ENCODE data around the gene BAZ1B. TPM values are rescaled to one million over a fixed set of nuclear protein-coding genes. Genes with fewer than 3 reads are reported as not detected.
A peak's percentile ranks its signal among the peaks of the same experiment; 100 is the strongest.

The BAZ1B gene
- total RNA-seq, 4 donors from 2014 or later, result 31.2 to 47.0 (median 42.0) TPM

- H3K4me3 ChIP-seq, result no peak overlapping the region
- no peaks in the 10 kb centered on the region for H3K9me3 ChIP-seq
- TF ChIP-seq CTCF (IDR thresholded peaks at IDR 0.05 in 4 of 5, conservative IDR thresholded peaks at IDR 0.05 in 1 of 5), result no peak
- no peak for TF ChIP-seq POLR2A (IDR thresholded peaks at IDR 0.05)
- in situ Hi-C loops (cut with MboI; ENCODE audit: low sequenced_read_pairs in 4 of 4), result no loop called here
- H3K27me3 ChIP-seq, result no peaks in the 10 kb centered on the region
- peak overlapping the region in 2 of 4 donors; percentile 19 to 97 for H3K27ac ChIP-seq
- DNase-seq (no peak), ATAC-seq (no peak)
- H3K4me1 ChIP-seq, result peaks cover 38 to 43% of the 10 kb centered on the region in 2 donors
- intact Hi-C loops (cut with DNase I; ENCODE audit: low total_unique reads), result no loop called here
- peaks cover 0 to 16% of the 10 kb centered on the region in 2 donors for H3K36me3 ChIP-seq
Observed at GRCh38 chr7:73517241-73517995, 4.7 kb downstream of the BAZ1B start.

GRCh38 chr7:73515178-73515577 is 6.9 kb downstream of the BAZ1B start:
- no peak for DNase-seq
- intact Hi-C loops (cut with DNase I; ENCODE audit: low total_unique reads), result no loop called here
- no peaks in the 10 kb centered on the region for H3K27me3 ChIP-seq
- in situ Hi-C loops (cut with MboI; ENCODE audit: low sequenced_read_pairs in 4 of 4), result no loop called here
- H3K9me3 ChIP-seq, result no peaks in the 10 kb centered on the region
- ATAC-seq, result no peak
- H3K36me3 ChIP-seq, result peaks cover 0 to 16% of the 10 kb centered on the region in 2 donors
- no peak overlapping the region for H3K4me3 ChIP-seq
- TF ChIP-seq CTCF (IDR thresholded peaks at IDR 0.05 in 4 of 5, conservative IDR thresholded peaks at IDR 0.05 in 1 of 5) (no peak), POLR2A (IDR thresholded peaks at IDR 0.05) (no peak)
- H3K27ac ChIP-seq, result no peak overlapping the region
- peaks cover 27 to 36% of the 10 kb centered on the region in 2 donors for H3K4me1 ChIP-seq

- no peak for DNase-seq
- TF ChIP-seq CTCF (IDR thresholded peaks at IDR 0.05 in 4 of 5, conservative IDR thresholded peaks at IDR 0.05 in 1 of 5), result no peak
- TF ChIP-seq POLR2A (IDR thresholded peaks at IDR 0.05), result no peak
- intact Hi-C loops (cut with DNase I; ENCODE audit: low total_unique reads), result no loop called here
- in situ Hi-C loops (cut with MboI; ENCODE audit: low sequenced_read_pairs in 4 of 4), result no loop called here
- Histone ChIP-seq H3K9me3 (no peaks in the 10 kb centered on the region), H3K36me3 (peaks cover 0 to 41% of the 10 kb centered on the region in 2 donors), H3K4me3 (no peak overlapping the region), H3K4me1 (peaks cover 2 to 10% of the 10 kb centered on the region in 2 donors), H3K27ac (no peak overlapping the region), H3K27me3 (no peaks in the 10 kb centered on the region)
- ATAC-seq, result no peak
Observed at GRCh38 chr7:73512018-73512780, 9.9 kb downstream of the BAZ1B start.

GRCh38 chr7:73509463-73509862 is 12.6 kb downstream of the BAZ1B start:
- TF ChIP-seq CTCF (IDR thresholded peaks at IDR 0.05 in 4 of 5, conservative IDR thresholded peaks at IDR 0.05 in 1 of 5) (no peak), POLR2A (IDR thresholded peaks at IDR 0.05) (no peak)
- intact Hi-C loops (cut with DNase I; ENCODE audit: low total_unique reads) (no loop called here), in situ Hi-C loops (cut with MboI; ENCODE audit: low sequenced_read_pairs in 4 of 4) (no loop called here)
- ATAC-seq, result no peak
- no peak overlapping the region for H3K4me3 ChIP-seq
- H3K9me3 ChIP-seq, result no peaks in the 10 kb centered on the region
- DNase-seq, result no peak
- H3K27ac ChIP-seq, result no peak overlapping the region
- H3K36me3 ChIP-seq, result peaks cover 0 to 57% of the 10 kb centered on the region in 2 donors
- peaks cover 5 to 7% of the 10 kb centered on the region in 2 donors for H3K4me1 ChIP-seq
- no peaks in the 10 kb centered on the region for H3K27me3 ChIP-seq
